ENCODE data around the gene HMG20A.

GRCh38 chr15:77530576-77530975 is 109.9 kb downstream of the HMG20A start:
- TF ChIP-seq POLR2A (IDR thresholded peaks at IDR 0.05) (no peak), CTCF (IDR thresholded peaks at IDR 0.05) (no peak)
